Right lobe of liver (tissue), 6 donors: ENCODE measurements around the gene IL3. TPM values are rescaled to one million over a fixed set of nuclear protein-coding genes. Genes with fewer than 3 reads are reported as not detected.
A peak's percentile ranks its signal among the peaks of the same experiment; 100 is the strongest.

ENCODE experiments used
- ATAC-seq, 4 donors: fragments of 200-7000 bp; cut with Tn5 transposase; one replicate each; pipeline ENCODE4 v1.9.1; 2020; ENCODE audit warnings: mild to moderate bottlenecking in 4 of 4, moderate library complexity in 4 of 4
- DNase-seq, 3 donors: peaks; one replicate each; pipeline ENCODE4 v3.0.0-alpha.2; 2020
- H3K27ac ChIP-seq, 3 donors: fragments of 200-600 bp; one replicate each; pipeline ENCODE4 v1.8.0; 2022
- H3K27me3 ChIP-seq, 2 donors: fragments of 200-600 bp; one replicate each; pipeline ENCODE4 v1.8.0; 2022
- H3K36me3 ChIP-seq, 4 donors: fragments of 200-600 bp; sonication (generic) in 1 of 4; one replicate each; pipeline versions ENCODE4 v1.5.1 to v1.8.0; 2017 to 2022; ENCODE audit warnings: control low read depth in 1 of 4
- H3K4me1 ChIP-seq, 4 donors: fragments of 200-600 bp; sonication (generic) in 1 of 4; one replicate each; pipeline versions ENCODE4 v1.5.1 to v1.8.0; 2017 to 2022; ENCODE audit warnings: control low read depth in 1 of 4
- H3K4me3 ChIP-seq, 3 donors: fragments of 200-600 bp; one replicate each; pipeline ENCODE4 v1.8.0; 2022
- H3K9me3 ChIP-seq, 4 donors: fragments of 200-600 bp; sonication (generic) in 1 of 4; one replicate each; pipeline versions ENCODE4 v1.5.1 to v1.8.0; 2017 to 2022; ENCODE audit warnings: control low read depth in 1 of 4
- CTCF ChIP-seq, 4 donors: fragments of 200-600 bp in 3 of 4; fragments of 450-650 bp in 1 of 4; IDR thresholded peaks; one replicate each; pipeline versions ENCODE4 v1.5.1 to v1.8.0; 2016 to 2022; ENCODE audit warnings: antibody characterized with exemption in 4 of 4, mild to moderate bottlenecking in 2 of 4
- POLR2A ChIP-seq: fragments of 450-650 bp; IDR thresholded peaks from one replicate; pipeline ENCODE4 v1.6.1; 2017; ENCODE audit warnings: antibody characterized with exemption, mild to moderate bottlenecking
- WGBS: methylation state at CpG from one replicate; pipeline ENCODE4 v1.1.6; 2018; ENCODE audit warnings: low coverage, low lambda C conversion rate; ENCODE audit not compliant: insufficient coverage; ENCODE audit errors: missing lambda C conversion rate; 5-methylcytosine and 5-hydroxymethylcytosine counted together
- intact Hi-C, 2 donors: fragments of 100-400 bp; cut with DNase I; formaldehyde crosslinking; loops; one replicate each; pipeline versions ENCODE4 v1.11.2 to v1.14.1; 2022
- total RNA-seq, 6 experiments: library from RNA; depleted of rRNA in 2 of 6; stranded (reverse); fragments of >200 nt in 2 of 6; fragmentation: NEBNext Ultra II Directional in 3 of 6; extraction: Animal tissue kit (Norgen Biotek cat#: 25700) in 3 of 6; gene quantifications; one replicate each; pipeline versions ENCODE4 v1.1.0 to v1.2.4, GENCODE V29; 2016 to 2023
- donor health status: DM: no; HTN: yes; CAD: no.
- donor health status: DM: no; HTN: no; CAD: no.
- donor health status: DM: no; HTN: no; CAD: no.
- donor health status: DM: no; HTN: yes; CAD: no.
- donor health status: DM: no; HTN: yes; CAD: no.

The IL3 gene
- total RNA-seq, 6 experiments from 2014 or later, result not detected

GRCh38 chr5:132050661-132051552, 9.5 kb upstream of the IL3 start:
- H3K27ac ChIP-seq, result no peak overlapping the region
- H3K9me3 ChIP-seq, result no peaks in the 10 kb centered on the region
- ATAC-seq (no peak), DNase-seq (peak in 1 of 3 donors; percentile 25)
- intact Hi-C loops, result no loop called here
- no peaks in the 10 kb centered on the region for H3K36me3 ChIP-seq
- TF ChIP-seq POLR2A (no peak), CTCF (IDR thresholded peaks at IDR 0.05) (no peak)
- H3K27me3 ChIP-seq, result no peaks in the 10 kb centered on the region
- no peak overlapping the region for H3K4me3 ChIP-seq
- no peaks in the 10 kb centered on the region for H3K4me1 ChIP-seq
- 77% methylated on average over 4 of the region's 9 CpGs for WGBS

- ATAC-seq (no peak), DNase-seq (peak in 1 of 3 donors; percentile 43)
- TF ChIP-seq CTCF (IDR thresholded peaks at IDR 0.05), result no peak
- TF ChIP-seq POLR2A, result no peak
These were observed 7.9 kb upstream of the IL3 start for GRCh38 chr5:132052520-132052919.

GRCh38 chr5:132053483-132053882, 7.0 kb upstream of the IL3 start:
- TF ChIP-seq POLR2A (no peak), CTCF (IDR thresholded peaks at IDR 0.05) (no peak)
- H3K36me3 ChIP-seq, result no peaks in the 10 kb centered on the region
- DNase-seq, result no peak
- ATAC-seq, result no peak
- no peak overlapping the region for H3K4me3 ChIP-seq
- no peaks in the 10 kb centered on the region for H3K27me3 ChIP-seq
- WGBS, result 20% methylated on average over 1 of the region's 4 CpGs
- H3K9me3 ChIP-seq, result no peaks in the 10 kb centered on the region
- no peak overlapping the region for H3K27ac ChIP-seq
- intact Hi-C loops, result no loop called here
- no peaks in the 10 kb centered on the region for H3K4me1 ChIP-seq

More at GRCh38 chr5:132052520-132052919, 7.9 kb upstream of the IL3 start:
- 60% methylated on average over 7 of the region's 10 CpGs for WGBS
- intact Hi-C loops, result no loop called here
- H3K27ac ChIP-seq, result no peak overlapping the region
- H3K9me3 ChIP-seq, result no peaks in the 10 kb centered on the region
- H3K36me3 ChIP-seq, result no peaks in the 10 kb centered on the region
- H3K27me3 ChIP-seq, result no peaks in the 10 kb centered on the region
- H3K4me3 ChIP-seq, result no peak overlapping the region
- H3K4me1 ChIP-seq, result no peaks in the 10 kb centered on the region

- peak in 2 of 3 donors; percentile 30 to 34 for DNase-seq
- H3K9me3 ChIP-seq, result no peaks in the 10 kb centered on the region
- no peak overlapping the region for H3K27ac ChIP-seq
- intact Hi-C loops, result no loop called here
- no peaks in the 10 kb centered on the region for H3K36me3 ChIP-seq
- ATAC-seq, result no peak
- no peaks in the 10 kb centered on the region for H3K4me1 ChIP-seq
- no peaks in the 10 kb centered on the region for H3K27me3 ChIP-seq
- WGBS, result 80% methylated on average over 1 of the region's 10 CpGs
- H3K4me3 ChIP-seq, result no peak overlapping the region
- no peak for TF ChIP-seq POLR2A
- no peak for TF ChIP-seq CTCF (IDR thresholded peaks at IDR 0.05)
These were observed 6.3 kb upstream of the IL3 start for GRCh38 chr5:132054031-132054696.
